Measurements from ENCODE around the gene MIB1.

Gene MIB1

GRCh38 chr18:21853775-21854552 is 113.4 kb downstream of the MIB1 start:
- Histone ChIP-seq H3K36me3 (ENCODE audit: control insufficient read depth in 2 of 2, insufficient read depth in 1 of 2, low read length in 2 of 2) (peaks cover 15 to 43% of the 10 kb centered on the region in 2 experiments), H3K4me1 (ENCODE audit: control insufficient read depth, insufficient read depth, low read length) (no peaks in the 10 kb centered on the region), H3K27ac (ENCODE audit: extremely low read depth, low read depth, low read length) (no peak overlapping the region), H3K4me3 (ENCODE audit: low read depth, low read length) (no peak overlapping the region), H3K9me3 (ENCODE audit: control insufficient read depth, insufficient read depth, low read depth, low read length) (no peaks in the 10 kb centered on the region)
- TF ChIP-seq ZNF639 (tag by site-specific recombination; IDR thresholded peaks at IDR 0.05) (no peak), AEBP2 (tag by site-specific recombination; IDR thresholded peaks at IDR 0.05; ENCODE audit: borderline replicate concordance) (no peak), ZNF76 (tag by site-specific recombination; IDR thresholded peaks at IDR 0.05; ENCODE audit: borderline replicate concordance, low read depth) (no peak), ZSCAN30 (tag by site-specific recombination; IDR thresholded peaks at IDR 0.05) (no peak), ZNF707 (tag by site-specific recombination; IDR thresholded peaks at IDR 0.05) (no peak), ZNF658 (tag by site-specific recombination; IDR thresholded peaks at IDR 0.05) (no peak), ZBTB48 (tag by site-specific recombination; IDR thresholded peaks at IDR 0.05) (no peak), ZNF19 (tag by site-specific recombination; IDR thresholded peaks at IDR 0.05; ENCODE audit: low read depth) (no peak), ZNF660 (tag by site-specific recombination; IDR thresholded peaks at IDR 0.05) (no peak), ZNF18 (tag by site-specific recombination; IDR thresholded peaks at IDR 0.05) (no peak), ZNF645 (tag by site-specific recombination; IDR thresholded peaks at IDR 0.05) (no peak), ZNF138 (tag by site-specific recombination; IDR thresholded peaks at IDR 0.05; ENCODE audit: borderline replicate concordance) (no peak), ZNF473 (tag by site-specific recombination; IDR thresholded peaks at IDR 0.05) (no peak), FEZF1 (tag by site-specific recombination; IDR thresholded peaks at IDR 0.05) (no peak), SCRT2 (tag by site-specific recombination; IDR thresholded peaks at IDR 0.05) (no peak), ZNF670 (tag by site-specific recombination; IDR thresholded peaks at IDR 0.05; ENCODE audit: low read depth) (no peak), KLF16 (tag by site-specific recombination; IDR thresholded peaks at IDR 0.05) (no peak), SP3 (tag by site-specific recombination; IDR thresholded peaks at IDR 0.05) (no peak), ZNF398 (tag by site-specific recombination; IDR thresholded peaks at IDR 0.05) (no peak), ZNF146 (tag by site-specific recombination; IDR thresholded peaks at IDR 0.05) (no peak)
- CTCF ChIA-PET: interaction anchor here (0.5 to 2.3 kb wide), 6 partner anchors 9 to 315 kb away, joined by 3 to 11 read pairs (median 5); no protein-coding TSS in a partner anchor
- POLR2A ChIA-PET: interaction anchor here (1.5 kb wide), 1 partner anchor 254 kb away, joined by 4 read pairs; the partner anchor contains the start of gene ESCO1

Data from HEK293 (cell line).